GM12801 (cell line): Measurements from ENCODE around the gene OAF.

Source experiments
- CTCF ChIP-seq: IDR thresholded peaks from one replicate; pipeline ENCODE4 v1.5.1; 2011; ENCODE audit warnings: control low read depth; ENCODE audit not compliant: insufficient read length; ENCODE audit errors: extremely low read depth

Gene OAF

GRCh38 chr11:120209746-120210625 lies 846 bp upstream of the OAF start:
- TF ChIP-seq CTCF: no peak

- no peak for TF ChIP-seq CTCF
Measured at GRCh38 chr11:120211522-120212258, 858 bp downstream of the OAF start.

GRCh38 chr11:120212259-120212878 lies 1.5 kb downstream of the OAF start:
- TF ChIP-seq CTCF: no peak

- TF ChIP-seq CTCF: no peak
Measured at GRCh38 chr11:120212926-120213325, 2.1 kb downstream of the OAF start.

GRCh38 chr11:120214581-120214980 lies 3.7 kb downstream of the OAF start:
- TF ChIP-seq CTCF: no peak

GRCh38 chr11:120215634-120216033 lies 4.8 kb downstream of the OAF start:
- TF ChIP-seq CTCF: no peak

GRCh38 chr11:120216426-120217102 lies 5.7 kb downstream of the OAF start:
- TF ChIP-seq CTCF: no peak
